Measurements from ENCODE around the gene DCC. TPM values are rescaled to one million over a fixed set of nuclear protein-coding genes. Genes with fewer than 3 reads are reported as not detected.
A peak's percentile ranks its signal among the peaks of the same experiment; 100 is the strongest.

Gene DCC
- polyA plus RNA-seq, 3 donors: 4.0 to 8.0 (median 5.8) TPM

DNA sequence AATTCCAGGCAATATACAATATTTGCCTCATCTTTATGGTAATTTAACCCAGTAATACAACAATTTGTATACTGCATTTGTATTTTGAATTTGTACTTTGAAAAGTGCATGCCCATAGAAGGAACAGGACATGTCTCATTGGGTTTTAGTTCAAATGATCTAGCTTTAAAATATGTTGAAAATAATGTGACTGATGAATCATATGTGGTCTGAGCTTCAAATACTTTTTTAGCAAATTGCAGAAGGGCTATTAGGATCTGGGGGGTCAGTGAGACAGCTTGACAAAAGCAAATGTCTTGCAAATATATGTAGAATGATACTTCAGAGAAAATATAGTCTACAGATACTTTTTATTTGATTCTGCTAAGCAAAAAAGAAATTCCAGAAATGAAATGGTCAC lies 248.9 kb downstream of the DCC start:
- no peak for DNase-seq

DNA sequence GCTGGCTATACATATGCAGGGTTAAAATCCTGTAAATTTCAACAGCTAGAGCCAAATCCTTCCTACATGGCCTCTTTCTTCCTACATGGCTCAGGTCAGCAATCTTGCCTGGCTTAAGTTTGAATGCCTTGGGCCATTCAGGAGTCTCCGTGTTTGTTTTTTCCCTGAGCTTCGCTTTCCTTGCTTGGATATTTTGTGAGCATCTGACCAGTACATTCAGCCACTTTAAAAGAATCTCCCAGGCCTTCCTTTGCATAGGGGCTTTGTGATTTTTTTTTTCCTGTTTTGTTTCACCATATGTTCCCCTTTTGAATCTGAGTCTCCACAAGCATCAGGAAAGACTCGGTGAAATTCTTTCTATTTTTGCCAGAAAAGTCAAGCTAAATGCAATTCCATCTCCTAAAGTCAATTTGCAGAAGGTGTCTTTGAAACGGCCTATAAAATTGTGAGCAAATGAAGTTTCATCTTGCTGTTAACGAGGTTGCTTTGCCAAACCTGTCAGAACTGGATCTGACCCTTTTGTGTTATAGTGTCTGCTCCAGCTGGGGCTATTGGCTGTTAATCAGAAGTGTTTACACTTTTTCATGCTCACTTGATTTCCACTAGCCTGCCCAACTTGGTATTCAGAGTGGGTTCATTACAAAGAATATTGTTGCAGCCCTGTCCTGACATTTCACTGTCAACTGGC lies 256.9 kb downstream of the DCC start:
- DNase-seq: peak; percentile 1

DNA sequence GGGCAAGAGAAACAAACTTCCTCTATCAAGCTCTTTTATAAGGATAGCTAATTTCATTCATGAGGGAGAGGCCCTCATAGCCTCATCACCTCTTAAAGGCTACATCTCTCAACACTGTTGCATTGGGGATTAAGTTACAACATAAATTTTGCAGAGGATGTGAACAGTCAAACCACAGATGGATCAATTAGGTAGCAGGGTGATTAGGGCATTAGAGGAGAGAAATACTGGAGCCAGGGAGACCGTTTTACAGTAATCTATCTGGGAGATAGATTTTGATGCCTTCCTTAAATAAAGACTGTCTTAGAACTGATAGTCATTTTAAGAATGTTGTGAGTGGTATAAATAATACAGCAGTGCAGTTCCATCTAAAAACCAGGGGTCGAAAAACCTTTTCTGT lies 258.9 kb downstream of the DCC start:
- no peak for DNase-seq

DNA sequence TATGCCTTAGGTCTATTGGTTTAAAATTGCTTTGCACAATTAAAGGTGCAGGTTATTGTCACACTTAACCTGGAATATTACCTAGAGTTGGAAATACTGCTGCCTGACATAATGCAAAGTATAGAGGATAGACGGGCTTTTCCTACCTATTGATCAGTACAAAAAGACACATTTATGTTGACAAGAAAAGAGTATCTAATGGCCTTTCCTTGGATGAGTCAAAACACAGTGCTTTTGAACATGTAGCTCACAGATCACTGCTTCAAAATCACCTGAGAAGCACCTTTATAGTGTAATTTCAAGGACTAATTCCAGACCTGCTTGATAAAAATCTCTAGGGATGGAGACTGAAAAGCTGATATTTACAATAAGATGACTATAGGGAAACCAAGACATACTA lies 262.8 kb downstream of the DCC start:
- DNase-seq: no peak

DNA sequence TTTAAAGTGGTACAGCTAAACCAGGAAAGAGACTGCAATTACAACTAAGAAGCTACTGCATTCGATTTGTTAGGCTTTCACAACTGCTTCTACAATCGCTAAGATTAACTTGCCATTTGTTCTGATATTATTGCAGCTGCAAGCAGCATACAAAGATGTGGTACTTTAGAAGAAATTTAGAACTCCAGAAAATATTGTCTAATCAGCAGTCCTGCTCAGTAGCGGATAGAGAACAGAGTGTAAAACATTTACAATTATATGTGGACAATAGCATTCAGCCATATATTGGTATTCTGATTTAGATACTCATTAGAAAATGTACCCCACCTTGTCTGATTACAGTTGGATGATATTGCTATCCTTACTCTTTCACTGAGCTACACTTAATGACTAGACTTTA lies 265.3 kb downstream of the DCC start:
- no peak for DNase-seq

DNA sequence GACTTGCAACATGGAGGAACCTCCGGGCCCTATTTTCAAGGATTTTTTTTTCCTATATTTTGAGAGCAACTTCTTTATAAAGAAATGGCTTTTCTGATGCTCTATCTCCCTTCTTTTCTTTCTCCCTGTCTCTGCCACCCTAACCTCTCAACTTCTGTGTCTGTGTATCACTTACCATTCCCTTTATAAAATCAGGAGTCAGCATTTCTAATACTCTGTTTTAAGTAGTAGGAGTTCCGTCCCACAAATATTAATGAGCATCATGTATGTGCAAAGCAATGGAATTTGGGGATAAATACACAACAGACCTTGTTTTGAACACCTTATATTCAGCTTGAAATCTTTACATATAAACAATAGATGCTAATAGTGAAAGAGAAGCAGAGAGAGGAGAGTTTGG lies 268.0 kb downstream of the DCC start:
- no peak for DNase-seq

DNA sequence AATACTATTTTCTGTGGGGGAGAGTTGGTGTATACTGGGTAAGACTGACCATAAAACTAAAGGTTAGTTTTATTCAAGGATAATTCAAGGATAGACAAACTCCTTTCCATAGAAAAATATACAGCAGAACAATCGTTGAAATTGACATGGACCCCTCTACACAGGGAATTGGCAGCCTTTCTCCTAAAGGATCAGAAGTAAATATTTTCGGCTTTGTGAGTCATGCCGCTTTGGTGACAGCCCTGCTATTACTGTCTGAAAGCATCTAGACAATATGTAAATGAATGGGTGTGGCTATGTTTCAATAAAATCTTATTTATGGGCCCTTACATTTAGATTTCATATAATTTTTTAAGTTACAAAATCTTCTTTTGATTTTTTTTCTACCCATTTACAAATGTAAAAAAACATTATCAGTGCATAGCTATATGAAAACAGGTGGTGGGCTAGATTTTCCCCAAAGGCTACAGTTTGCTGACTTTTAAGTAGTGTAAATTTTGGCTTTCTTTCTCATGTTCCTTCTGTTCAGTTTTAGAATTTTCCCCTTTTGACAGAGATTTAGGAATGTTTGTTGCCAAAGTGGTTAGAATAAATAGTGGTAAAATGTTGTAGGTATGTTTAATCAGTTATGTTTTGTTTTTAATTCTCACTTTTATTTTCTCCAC lies 270.6 kb downstream of the DCC start:
- DNase-seq: no peak

DNA sequence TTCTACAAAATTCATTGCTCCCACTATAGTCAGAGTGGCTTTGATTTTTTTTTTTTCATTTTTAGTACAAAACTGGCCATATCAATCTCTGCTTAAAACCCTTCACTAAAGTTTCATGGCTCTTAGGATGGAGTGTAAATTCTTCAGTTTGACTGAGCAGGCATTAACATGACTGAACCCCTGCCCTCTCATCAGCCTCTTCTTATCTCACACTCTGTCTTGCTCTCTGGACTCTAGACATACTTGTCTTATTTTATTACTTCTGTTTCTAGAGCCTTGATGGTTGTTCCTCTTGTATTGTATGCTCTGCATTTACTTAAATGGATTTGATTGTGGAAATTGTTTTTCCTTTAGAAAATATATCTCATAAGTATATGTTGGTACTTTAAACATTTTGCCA lies 272.4 kb downstream of the DCC start:
- no peak for DNase-seq

DNA sequence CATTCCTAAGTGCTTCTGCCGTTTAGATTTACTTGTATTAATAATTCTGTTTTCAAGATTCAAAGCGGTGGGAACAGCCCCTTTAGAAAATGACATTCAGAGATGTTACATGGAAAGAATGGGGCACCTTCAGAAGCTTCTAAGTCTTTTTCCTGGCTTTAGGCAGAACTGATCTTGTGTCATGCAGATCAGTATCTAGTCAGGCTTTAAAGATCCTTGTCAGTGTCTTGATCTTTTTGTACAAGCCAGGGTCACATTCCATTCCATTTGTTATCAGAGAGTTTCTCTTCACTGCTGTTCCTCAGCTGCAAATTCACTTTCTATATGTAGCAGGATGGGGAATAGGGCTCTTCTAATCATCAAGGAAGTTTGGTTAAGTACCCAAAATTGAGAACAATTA lies 275.3 kb downstream of the DCC start:
- DNase-seq: no peak

DNA sequence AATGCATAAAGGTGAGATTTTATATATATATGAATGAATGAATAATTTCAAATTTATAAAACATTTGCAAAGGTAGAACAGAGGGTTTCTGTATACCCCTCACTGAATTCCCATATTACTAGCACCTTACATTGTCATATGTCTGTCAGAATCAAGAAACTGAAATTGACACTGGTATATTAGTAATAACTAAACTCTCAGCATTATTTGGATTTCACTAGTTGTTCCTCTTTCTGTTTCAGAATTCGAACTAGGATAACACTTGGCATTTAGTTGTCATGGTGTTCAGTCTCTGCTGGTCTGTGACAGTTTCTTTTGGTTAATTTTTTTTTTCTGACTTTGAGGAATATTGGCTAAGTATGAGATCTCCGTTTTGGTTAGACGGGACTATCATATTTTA lies 275.9 kb downstream of the DCC start:
- no peak for DNase-seq

DNA sequence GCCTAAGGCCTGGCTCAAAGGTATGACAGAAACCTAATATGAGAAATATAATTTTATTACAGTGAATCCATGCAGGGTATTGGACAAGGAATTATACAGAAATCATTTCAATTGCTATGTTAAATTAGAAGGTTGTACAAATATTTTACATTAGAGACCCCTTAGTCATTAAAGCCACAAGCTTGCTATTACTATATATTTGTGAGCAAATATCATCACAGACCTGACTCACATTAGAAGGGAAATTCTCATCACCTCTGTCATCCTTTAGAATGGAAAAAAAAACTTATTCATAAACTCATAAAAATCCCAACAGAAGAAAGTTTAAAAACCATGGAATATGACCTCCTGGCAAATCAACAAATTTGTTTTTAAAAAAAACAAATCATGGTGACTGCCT lies 277.9 kb downstream of the DCC start:
- DNase-seq: no peak

DNA sequence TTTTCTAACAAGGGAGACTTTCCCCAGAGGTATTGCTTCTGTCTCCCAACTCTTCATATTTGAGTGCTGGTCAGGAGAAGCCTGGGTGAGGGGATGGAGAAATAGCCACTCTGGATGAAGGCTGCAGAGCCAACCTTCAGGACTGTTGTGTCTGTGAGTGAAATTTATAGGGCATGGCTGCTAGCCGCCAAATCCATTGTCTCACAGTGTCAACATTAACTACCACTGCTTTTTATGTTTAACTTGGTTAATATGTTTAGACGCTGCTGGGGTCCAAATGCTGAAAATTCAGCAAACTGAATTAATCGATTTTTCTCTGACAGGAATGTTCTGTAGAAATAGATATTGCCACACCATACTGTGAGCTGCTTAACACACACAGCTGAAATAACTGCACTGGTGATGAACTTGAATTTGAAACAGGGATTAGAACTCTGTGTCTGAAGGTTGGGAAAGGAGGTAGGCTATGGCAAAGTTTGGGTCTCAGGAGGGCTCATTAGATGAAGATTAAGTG lies 281.0 kb downstream of the DCC start:
- no peak for DNase-seq

DNA sequence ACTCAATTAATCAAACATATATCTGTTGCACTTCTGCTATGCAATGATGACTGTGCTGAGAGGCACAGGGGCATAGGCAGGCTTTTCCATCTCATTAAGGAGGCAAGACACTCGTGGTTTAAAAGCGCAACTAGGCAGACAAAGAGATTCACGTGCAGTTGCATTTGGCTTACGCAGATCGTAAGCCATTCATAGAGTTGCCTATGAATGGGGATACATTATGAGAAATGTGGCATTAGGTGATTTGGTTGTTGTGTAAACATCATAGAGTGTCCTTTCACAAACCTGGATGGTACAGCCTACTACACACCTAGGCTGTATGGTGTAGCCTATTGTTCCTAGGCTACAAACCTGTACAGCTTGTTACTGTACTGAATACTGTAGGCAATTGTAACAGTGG lies 284.7 kb downstream of the DCC start:
- no peak for DNase-seq

DNA sequence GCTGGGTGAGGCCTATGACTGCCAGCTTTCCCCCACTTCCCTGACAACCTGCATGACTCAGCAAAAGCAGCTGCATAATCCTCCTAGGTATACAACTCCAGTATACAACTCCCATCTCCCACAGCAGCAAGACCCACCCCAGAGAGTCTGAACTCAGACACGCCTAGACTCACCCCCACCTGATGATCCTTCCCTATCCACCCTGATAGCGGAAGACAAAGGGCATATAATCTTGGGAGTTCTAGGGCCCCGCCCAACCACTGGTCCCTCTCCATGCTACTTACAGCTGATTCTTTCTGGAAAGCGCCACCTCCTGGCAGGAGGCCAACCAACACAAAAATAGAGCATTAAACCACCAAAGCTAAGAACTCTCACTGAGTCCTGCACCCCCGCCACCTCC lies 296.5 kb downstream of the DCC start:
- DNase-seq: no peak

DNA sequence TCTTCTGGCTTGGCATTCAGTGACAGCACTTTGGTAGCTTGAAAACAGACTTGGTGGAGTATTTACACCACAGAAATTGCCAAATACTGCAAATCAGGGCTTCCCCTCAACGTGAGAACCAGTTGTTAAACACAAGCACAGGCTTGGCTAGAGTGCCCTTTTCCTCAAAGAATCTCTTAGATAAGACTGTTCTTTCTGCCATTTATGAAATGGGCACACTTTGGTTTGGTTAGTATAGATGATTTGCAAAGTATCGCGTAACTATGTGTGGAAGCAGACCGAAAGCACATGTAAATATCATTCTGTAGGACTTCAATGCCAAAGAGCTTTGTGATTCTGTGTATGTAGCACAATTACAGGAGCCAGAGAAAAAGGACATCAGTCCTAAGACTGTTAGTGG lies 308.2 kb downstream of the DCC start:
- no peak for DNase-seq

DNA sequence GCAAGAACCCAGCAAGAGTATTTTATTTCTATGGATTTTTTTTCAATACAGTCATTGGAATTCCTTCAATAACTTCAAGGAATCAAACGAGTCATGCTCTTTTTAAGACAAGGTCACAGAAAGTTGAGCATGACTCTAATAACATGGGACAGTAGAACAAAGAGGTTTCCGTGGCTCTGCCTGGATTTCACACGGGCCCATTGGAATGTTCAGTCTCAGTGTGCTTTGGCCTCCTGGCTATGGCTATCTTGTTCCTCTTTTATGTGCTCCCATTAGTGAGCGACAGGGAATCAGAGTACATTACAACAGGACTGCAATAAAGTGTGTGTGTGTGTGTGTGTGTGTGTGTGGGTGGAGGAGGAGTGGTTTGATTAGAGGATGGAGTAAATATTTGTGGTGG lies 312.4 kb downstream of the DCC start:
- peak; percentile 26 for DNase-seq

DNA sequence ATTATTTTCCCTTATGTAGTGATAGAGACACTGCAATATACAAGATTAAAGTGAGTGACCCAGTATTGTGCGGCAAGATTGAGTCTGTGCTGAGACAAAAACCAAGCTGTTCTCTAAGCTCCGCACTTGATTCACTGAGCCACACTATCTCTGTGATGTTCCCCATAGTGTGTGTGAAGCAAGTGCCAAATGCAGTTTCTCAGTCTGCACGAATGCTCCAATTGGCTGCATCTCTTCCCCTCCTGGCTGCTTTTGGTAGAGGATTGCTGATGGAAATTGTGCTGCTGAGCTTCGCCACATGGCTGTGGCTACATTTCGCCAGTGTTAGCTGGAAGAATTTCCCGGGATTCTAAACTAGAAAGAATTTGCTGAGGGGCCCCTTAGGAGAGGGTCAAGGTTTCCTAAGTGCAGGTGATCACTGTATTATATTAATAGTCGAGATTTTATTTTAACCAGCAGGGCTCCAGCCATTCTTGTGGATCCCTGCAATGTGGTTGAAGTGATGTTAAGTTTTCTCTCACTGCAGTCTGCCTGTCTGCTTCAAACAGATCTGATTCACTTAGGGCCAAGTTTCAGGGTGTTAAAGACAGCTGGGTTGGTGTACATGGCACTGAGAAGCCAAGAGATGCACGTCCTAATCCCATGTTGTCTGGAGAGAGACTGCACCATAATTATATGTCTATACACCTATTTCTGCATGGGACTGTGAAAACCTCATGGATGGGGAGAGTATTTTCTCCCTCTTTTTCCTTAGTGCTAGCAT lies 317.2 kb downstream of the DCC start:
- no peak for DNase-seq

DNA sequence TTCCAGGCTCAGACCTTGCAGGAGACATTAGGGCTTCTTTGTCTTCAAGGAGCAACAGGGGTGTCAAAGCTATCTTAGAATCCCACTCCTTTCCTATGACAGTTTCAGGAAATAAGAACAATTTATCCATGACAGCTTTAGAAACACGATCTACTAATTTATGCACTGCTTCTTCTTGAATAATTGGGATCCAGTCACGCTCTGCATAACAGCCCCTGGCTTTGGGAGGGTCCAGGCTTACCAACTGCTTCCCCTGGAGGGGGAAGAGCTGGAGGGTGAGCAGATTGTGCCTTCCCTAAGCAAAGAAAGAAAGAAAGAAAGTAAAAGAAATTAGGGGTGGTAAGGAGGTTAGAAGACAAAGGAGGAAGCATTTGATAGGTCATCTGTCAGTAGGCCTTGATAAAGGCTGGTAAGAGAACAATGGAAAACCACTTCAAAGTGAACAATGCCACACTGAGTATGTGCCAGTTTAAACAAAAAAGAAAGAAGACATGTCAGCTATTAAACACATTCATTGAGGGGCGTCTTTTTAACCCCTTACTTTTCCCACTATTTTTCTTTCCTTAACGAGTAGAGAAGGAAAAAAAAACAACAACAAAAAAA lies 327.6 kb downstream of the DCC start:
- no peak for DNase-seq

DNA sequence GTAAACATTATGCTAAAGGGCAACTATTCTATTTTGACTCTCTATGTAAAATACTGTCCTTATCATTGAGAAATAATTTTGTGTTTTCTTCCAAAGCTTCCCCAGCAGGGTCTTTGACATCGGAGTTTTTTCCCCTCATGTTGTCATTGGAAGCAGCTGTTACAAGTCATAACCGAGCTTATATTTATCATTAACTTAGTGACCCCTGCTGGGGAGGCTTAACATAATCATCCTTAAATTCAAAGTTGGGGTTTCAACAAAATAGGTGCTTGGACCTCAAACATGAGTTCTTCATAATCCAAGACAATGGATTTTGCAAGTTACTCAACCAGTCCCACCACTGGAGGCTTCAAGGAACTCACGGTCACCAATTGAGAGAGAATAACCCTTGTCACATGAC lies 330.9 kb downstream of the DCC start:
- DNase-seq: no peak

DNA sequence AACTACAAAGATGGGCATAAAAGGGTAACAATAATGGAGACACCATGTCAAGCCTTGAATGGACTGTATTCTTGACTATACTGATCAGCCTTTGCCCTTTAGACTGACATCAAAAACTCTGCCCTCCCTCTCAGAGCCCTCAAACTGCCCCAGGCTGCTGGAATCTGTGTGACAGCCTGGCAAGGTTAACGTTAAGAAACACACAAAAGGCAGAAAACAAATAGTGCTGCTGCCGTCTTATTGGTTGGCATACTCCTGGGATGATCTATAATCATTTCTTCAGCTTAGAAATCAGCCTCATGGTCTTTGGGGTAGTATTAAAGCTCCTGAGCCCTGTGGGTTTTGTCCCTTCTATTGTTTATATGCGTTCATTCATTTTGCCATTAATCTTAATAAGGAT lies 338.0 kb downstream of the DCC start:
- DNase-seq: no peak

DNA sequence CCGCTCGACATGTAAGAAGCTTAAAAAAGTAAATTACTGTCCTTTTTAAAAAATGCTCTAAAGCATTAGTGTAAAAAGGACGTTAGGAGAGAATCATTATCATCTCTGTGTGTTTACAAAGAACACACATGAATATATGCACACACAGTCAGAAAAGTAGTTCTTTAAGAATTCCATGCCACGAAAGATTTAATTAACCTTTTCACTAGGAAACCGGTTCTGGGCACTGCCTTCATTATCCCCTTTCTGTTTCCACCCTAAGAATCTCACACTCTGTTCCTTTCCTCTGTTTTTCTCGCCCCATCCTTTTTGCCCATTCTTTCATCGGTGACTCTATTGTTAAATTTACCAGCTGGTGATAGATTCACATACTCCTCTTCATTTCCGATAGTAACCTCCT lies 338.6 kb downstream of the DCC start:
- no peak for DNase-seq

DNA sequence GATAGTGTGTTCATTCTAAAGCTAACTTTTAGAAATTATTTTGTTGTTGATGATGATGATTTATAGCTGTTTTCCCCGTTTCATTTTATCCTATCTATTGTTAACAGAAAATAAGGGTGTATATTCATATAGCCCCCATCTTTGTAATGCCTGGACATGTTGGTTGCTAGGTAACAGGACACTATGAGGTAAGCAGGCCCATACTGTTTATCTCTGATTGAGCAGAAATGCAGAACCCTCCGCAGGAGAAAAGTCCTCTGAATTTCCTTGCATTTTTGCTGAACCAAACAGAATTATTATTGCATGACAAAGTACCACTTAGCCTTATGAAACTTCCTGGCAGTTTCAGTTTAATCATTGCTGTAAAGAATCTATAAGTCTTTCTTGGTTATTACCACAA lies 339.4 kb downstream of the DCC start:
- DNase-seq: no peak

DNA sequence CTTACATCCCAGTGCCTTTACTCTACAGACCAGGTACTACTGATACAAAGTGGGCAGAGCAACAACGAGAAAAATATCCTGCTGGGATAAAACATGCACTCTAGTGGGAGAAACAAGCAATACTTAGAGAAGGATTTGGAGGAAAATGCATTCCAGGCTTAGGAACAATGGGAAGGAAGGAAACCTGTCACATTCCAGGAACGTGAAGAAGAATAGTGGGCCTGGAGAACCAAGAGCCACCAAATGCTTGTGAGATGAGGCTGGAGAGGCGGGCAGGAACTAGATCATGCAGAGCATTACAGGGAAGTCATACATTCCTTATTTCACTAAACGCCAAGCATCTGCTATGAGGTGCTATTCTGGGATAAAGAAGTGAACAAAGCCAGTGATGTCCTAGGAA lies 342.3 kb downstream of the DCC start:
- no peak for DNase-seq
